Tibial nerve (tissue), 4 donors: ENCODE results near the gene MTCL1. TPM values are rescaled to one million over a fixed set of nuclear protein-coding genes. Genes with fewer than 3 reads are reported as not detected.

Experiments
- DNase-seq, 2 donors: peaks; one replicate each; pipeline ENCODE4 v3.0.0-alpha.2; 2019; ENCODE audit warnings: low spot score in 2 of 2
- H3K27ac ChIP-seq, 4 donors: fragments of 200-600 bp; sonication (generic) in 3 of 4; one replicate each; pipeline ENCODE4 v1.5.1; 2017 to 2019; ENCODE audit warnings: mild to moderate bottlenecking in 1 of 4
- H3K27me3 ChIP-seq, 2 donors: fragments of 200-600 bp; sonication (generic) in 1 of 2; one replicate each; pipeline versions ENCODE4 v1.5.1 to v1.6.0; 2017 to 2019
- H3K36me3 ChIP-seq, 3 donors: fragments of 200-600 bp; sonication (generic); one replicate each; pipeline ENCODE4 v1.5.1; 2018 to 2019
- H3K4me1 ChIP-seq, 4 donors: fragments of 200-600 bp; sonication (generic) in 3 of 4; one replicate each; pipeline ENCODE4 v1.5.1; 2017 to 2019
- H3K4me3 ChIP-seq, 4 donors: fragments of 200-600 bp; sonication (generic) in 3 of 4; one replicate each; pipeline ENCODE4 v1.5.1; 2017 to 2019; ENCODE audit warnings: mild to moderate bottlenecking in 1 of 4, moderate library complexity in 1 of 4
- H3K9me3 ChIP-seq, 4 donors: fragments of 200-600 bp; sonication (generic) in 3 of 4; one replicate each; pipeline ENCODE4 v1.5.1; 2017 to 2019
- CTCF ChIP-seq, 5 experiments: fragments of 200-600 bp in 3 of 5; fragments of 450-650 bp in 2 of 5; sonication (generic) in 3 of 5; IDR thresholded peaks; one replicate each; pipeline ENCODE4 v1.5.1; 2016 to 2019; ENCODE audit warnings: antibody characterized with exemption in 5 of 5, mild to moderate bottlenecking in 3 of 5, moderate library complexity in 2 of 5
- EP300 ChIP-seq, 2 donors: sonication (generic); formaldehyde crosslinking; IDR thresholded peaks; one replicate each; pipeline ENCODE4 v1.6.1; 2017; ENCODE audit warnings: antibody characterized with exemption in 2 of 2, mild to moderate bottlenecking in 1 of 2
- POLR2A ChIP-seq, 2 donors: fragments of 450-650 bp; IDR thresholded peaks; one replicate each; pipeline ENCODE4 v1.6.1; 2017; ENCODE audit warnings: antibody characterized with exemption in 2 of 2, mild to moderate bottlenecking in 2 of 2, moderate library complexity in 2 of 2
- WGBS, 2 donors: methylation state at CpG; one replicate each; pipeline ENCODE4 v1.1.5; 2018; 5-methylcytosine and 5-hydroxymethylcytosine counted together
- total RNA-seq, 4 donors: library from RNA; depleted of rRNA; stranded (reverse); fragments of >200 nt; gene quantifications; one replicate each; pipeline ENCODE4 v1.1.0, GENCODE V29; 2016

Gene MTCL1
- total RNA-seq, 4 donors from 2014 or later = 4.6 to 18.3 (median 5.3) TPM

- WGBS, 2 donors = 91% methylated on average over 31 of the region's 31 CpGs
- Histone ChIP-seq H3K4me1 (peaks cover 0 to 8% (median 3%) of the 10 kb centered on the region in 4 donors), H3K9me3 (no peaks in the 10 kb centered on the region), H3K4me3 (no peak overlapping the region), H3K27me3 (no peaks in the 10 kb centered on the region), H3K36me3 (no peaks in the 10 kb centered on the region), H3K27ac (no peak overlapping the region)
- TF ChIP-seq POLR2A (IDR thresholded peaks at IDR 0.05) = no peak
- TF ChIP-seq EP300 (IDR thresholded peaks at IDR 0.05) = no peak
- TF ChIP-seq CTCF (IDR thresholded peaks at IDR 0.05) = no peak
- DNase-seq = no peak
Measured at GRCh38 chr18:8658858-8659485, 46.4 kb upstream of the MTCL1 start.

GRCh38 chr18:8659609-8660242 is 45.6 kb upstream of the MTCL1 start:
- Histone ChIP-seq H3K4me1 (peaks cover 0 to 8% (median 3%) of the 10 kb centered on the region in 4 donors), H3K4me3 (no peak overlapping the region), H3K36me3 (no peaks in the 10 kb centered on the region), H3K27ac (no peak overlapping the region), H3K27me3 (no peaks in the 10 kb centered on the region), H3K9me3 (no peaks in the 10 kb centered on the region)
- no peak for DNase-seq
- 92 to 94% methylated on average over 36 of the region's 36 CpGs for WGBS, 2 donors
- TF ChIP-seq EP300 (IDR thresholded peaks at IDR 0.05) (no peak), POLR2A (IDR thresholded peaks at IDR 0.05) (no peak), CTCF (IDR thresholded peaks at IDR 0.05) (no peak)

DNA sequence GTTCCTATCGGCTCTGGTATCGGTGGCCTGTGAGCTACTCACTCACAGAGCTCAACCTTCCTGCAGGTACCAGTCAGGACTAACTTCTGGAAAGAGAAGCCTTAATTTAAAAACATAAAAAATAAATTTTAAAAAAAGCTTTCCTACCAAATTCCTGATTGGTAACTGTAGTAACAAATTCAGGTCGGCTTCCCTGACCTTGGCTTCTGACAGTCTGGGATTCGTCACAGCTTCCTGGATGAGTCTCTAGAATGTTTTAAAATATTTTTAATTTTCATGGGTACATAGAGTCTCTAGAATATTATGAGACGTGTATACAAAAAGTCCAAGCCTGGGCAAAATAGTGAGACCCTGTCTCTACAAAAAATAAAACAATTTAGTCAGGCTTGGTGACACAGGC is 45.0 kb upstream of the MTCL1 start:
- Histone ChIP-seq H3K27ac (no peak overlapping the region), H3K36me3 (no peaks in the 10 kb centered on the region), H3K4me3 (no peak overlapping the region), H3K27me3 (no peaks in the 10 kb centered on the region), H3K4me1 (peaks cover 0 to 8% (median 3%) of the 10 kb centered on the region in 4 donors), H3K9me3 (no peaks in the 10 kb centered on the region)
- no peak for TF ChIP-seq POLR2A (IDR thresholded peaks at IDR 0.05)
- no peak for TF ChIP-seq EP300 (IDR thresholded peaks at IDR 0.05)
- no peak for TF ChIP-seq CTCF (IDR thresholded peaks at IDR 0.05)
- WGBS, 2 donors = 92 to 93% methylated on average over 5 of the region's 5 CpGs
- DNase-seq = no peak

DNA sequence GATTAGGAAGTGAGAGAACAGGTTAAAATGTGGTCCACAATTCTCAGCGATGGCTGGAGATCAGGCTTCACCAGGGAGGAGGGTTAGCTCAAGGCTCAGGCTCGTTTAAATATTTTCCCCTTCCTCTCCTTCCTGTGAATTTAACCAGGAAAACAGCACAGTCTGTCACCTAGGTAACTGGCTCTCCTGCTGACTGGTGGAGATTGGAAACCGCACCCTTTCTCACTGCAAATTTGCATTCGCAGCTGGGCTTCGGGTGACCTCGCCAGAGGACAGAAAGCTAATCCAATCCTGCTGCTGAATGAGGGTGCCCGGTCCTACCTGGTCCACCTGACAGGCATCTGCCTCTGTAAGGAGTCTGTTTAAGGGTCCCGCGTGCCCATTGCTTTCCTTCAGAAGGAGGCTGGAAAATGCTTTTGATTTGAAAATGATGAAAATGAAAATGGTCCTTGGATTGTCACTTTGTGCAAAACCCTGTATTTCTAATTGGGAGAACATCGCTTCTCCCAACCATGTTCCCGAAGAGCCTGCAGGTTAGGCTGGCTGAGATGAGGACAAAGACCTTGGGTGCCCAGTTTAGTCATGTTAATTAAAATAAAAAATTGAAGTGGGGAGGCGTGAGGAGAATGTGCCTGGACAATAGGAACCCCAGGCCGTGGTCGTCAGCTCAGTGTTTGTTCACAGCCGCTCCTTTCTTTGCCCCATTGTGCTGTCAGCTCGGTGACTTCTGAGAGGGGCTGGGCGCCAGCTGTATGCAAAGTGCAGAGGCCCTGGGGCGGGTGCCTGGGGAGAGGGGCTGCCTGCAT is 43.4 kb upstream of the MTCL1 start:
- Histone ChIP-seq H3K4me1 (peaks cover 0 to 8% (median 3%) of the 10 kb centered on the region in 4 donors), H3K27ac (no peak overlapping the region), H3K4me3 (no peak overlapping the region), H3K27me3 (no peaks in the 10 kb centered on the region), H3K9me3 (no peaks in the 10 kb centered on the region), H3K36me3 (no peaks in the 10 kb centered on the region)
- 37 to 50% methylated on average over 17 to 18 of the region's 18 CpGs for WGBS, 2 donors
- DNase-seq = no peak
- TF ChIP-seq POLR2A (IDR thresholded peaks at IDR 0.05) = no peak
- no peak for TF ChIP-seq EP300 (IDR thresholded peaks at IDR 0.05)
- TF ChIP-seq CTCF (IDR thresholded peaks at IDR 0.05) = no peak
